HCT116 (cell line): ENCODE data around the gene C5orf63. TPM values are rescaled to one million over a fixed set of nuclear protein-coding genes. Genes with fewer than 3 reads are reported as not detected.

ENCODE experiments used
- ATAC-seq: fragments of 200-7000 bp; cut with Tn5 transposase; 2 replicates; pipeline ENCODE4 v1.9.1; 2020; ENCODE audit warnings: mild to moderate bottlenecking, moderate library complexity
- BruUV-seq: library from RNA; stranded (reverse); fragments of 400-500 nt; replicated peaks from 2 replicates; lab custom pipeline; 2021; lab: Mats Ljungman, UMichigan
- CTCF ChIA-PET: fragments of 300-600 bp; sonication (Branson Sonifier 250); formaldehyde crosslinking; loops from one replicate; lab custom pipeline; 2021; ENCODE audit warnings: antibody characterized with exemption; lab: Charles Lee
- POLR2A ChIA-PET: fragments of 300-600, 350-600 bp; sonication (Branson Sonifier 250); formaldehyde crosslinking; loops from one replicate; lab custom pipeline; 2021; ENCODE audit warnings: antibody characterized with exemption; lab: Charles Lee
- RAD21 ChIA-PET, 2 experiments: fragments of 300-600 bp; sonication (Branson Sonifier 250); formaldehyde crosslinking; loops; one replicate each; lab custom pipeline; 2023; ENCODE audit warnings: low total read pairs in 2 of 2; ENCODE audit not compliant: uncharacterized antibody in 2 of 2, unreplicated experiment in 2 of 2, low non-redundant PET in 1 of 2; lab: Charles Lee
- DNase-seq: peaks from one replicate; pipeline ENCODE4 v3.0.0-alpha.2; 2010; ENCODE audit warnings: low read depth, low spot score
- H2AFZ ChIP-seq: fragments of 200-600 bp; shearing (Covaris generic), sonication (generic); 2 replicates; pipeline ENCODE4 v1.6.1; 2017; ENCODE audit warnings: low read depth, mixed run types, mixed read lengths, antibody characterized with exemption, low read length; ENCODE audit not compliant: poor library complexity, severe bottlenecking
- H3K27ac ChIP-seq: 2 replicates; pipeline ENCODE4 v1.5.1; 2012; ENCODE audit warnings: low read depth, low read length
- H3K27me3 ChIP-seq: fragments of 200-600 bp; sonication (generic); 2 replicates; pipeline ENCODE4 v1.6.1; 2016; ENCODE audit warnings: mixed run types, low read length, mixed read lengths; ENCODE audit not compliant: insufficient read depth
- H3K36me3 ChIP-seq, 2 experiments: fragments of 200-500 bp in 1 of 2; fragments of 200-600 bp in 1 of 2; sonication (Bioruptor generic) in 1 of 2; sonication (generic) in 1 of 2; 2 replicates each; pipeline versions ENCODE4 v1.5.1 to v1.6.1; 2014 to 2016; ENCODE audit warnings: low read length in 2 of 2, inconsistent platforms in 1 of 2, mixed read lengths in 1 of 2, mixed run types in 1 of 2; ENCODE audit not compliant: insufficient read depth in 2 of 2, control insufficient read depth in 1 of 2
- H3K4me1 ChIP-seq, 2 experiments: fragments of 200-600 bp in 1 of 2; sonication (generic) in 1 of 2; 2 replicates each; pipeline versions ENCODE4 v1.5.1 to v1.6.1; 2012 to 2017; ENCODE audit warnings: low read length in 2 of 2, inconsistent platforms in 1 of 2, mild to moderate bottlenecking in 1 of 2, mixed read lengths in 1 of 2, mixed run types in 1 of 2, moderate library complexity in 1 of 2; ENCODE audit not compliant: insufficient read depth in 2 of 2, control insufficient read depth in 1 of 2
- H3K4me2 ChIP-seq: fragments of 200-600 bp; sonication (generic); 2 replicates; pipeline ENCODE4 v1.6.1; 2017; ENCODE audit warnings: mixed run types, low read length, mixed read lengths
- H3K4me3 ChIP-seq, 2 experiments: fragments of 200-600 bp in 1 of 2; sonication (generic) in 1 of 2; replicated peaks in 1 of 2; 2 replicates each; pipeline ENCODE4 v1.5.1; 2011 to 2016; ENCODE audit warnings: low read length in 2 of 2, control low read depth in 1 of 2, low read depth in 1 of 2, mild to moderate bottlenecking in 1 of 2, mixed read lengths in 1 of 2, mixed run types in 1 of 2
- H3K79me2 ChIP-seq: fragments of 200-600 bp; sonication (generic); 2 replicates; pipeline ENCODE4 v1.6.1; 2017; ENCODE audit warnings: mild to moderate bottlenecking, mixed run types, low read length, moderate library complexity, mixed read lengths; ENCODE audit not compliant: insufficient read depth
- H3K9ac ChIP-seq: fragments of 200-600 bp; sonication (generic); 2 replicates; pipeline ENCODE4 v1.6.1; 2016; ENCODE audit warnings: low read length, mixed read lengths
- H3K9me2 ChIP-seq: fragments of 200-600 bp; sonication (generic), shearing (Covaris generic); 2 replicates; pipeline ENCODE4 v1.6.1; 2017; ENCODE audit warnings: mixed run types, mild to moderate bottlenecking, moderate library complexity; ENCODE audit not compliant: insufficient read depth
- H3K9me3 ChIP-seq, 2 experiments: fragments of 200-500 bp in 1 of 2; fragments of 200-600 bp in 1 of 2; sonication (Bioruptor generic) in 1 of 2; sonication (generic) in 1 of 2; 2 replicates each; pipeline ENCODE4 v1.6.1; 2014 to 2017; ENCODE audit warnings: low read length in 2 of 2, mixed read lengths in 2 of 2, inconsistent platforms in 1 of 2, low read depth in 1 of 2, mild to moderate bottlenecking in 1 of 2, mixed run types in 1 of 2, moderate library complexity in 1 of 2; ENCODE audit not compliant: control insufficient read depth in 1 of 2, insufficient read depth in 1 of 2
- H4K20me1 ChIP-seq: fragments of 200-600 bp; sonication (generic), shearing (Covaris generic); 2 replicates; pipeline ENCODE4 v1.6.1; 2017; ENCODE audit warnings: mixed run types, mild to moderate bottlenecking, moderate library complexity; ENCODE audit not compliant: insufficient read depth
- CBX3 ChIP-seq: IDR thresholded peaks from 2 replicates; pipeline ENCODE4 v1.6.1; 2012; ENCODE audit warnings: low read depth
- ELF1 ChIP-seq: IDR thresholded peaks from 2 replicates; pipeline ENCODE4 v1.6.1; 2012; ENCODE audit warnings: low read depth, borderline replicate concordance
- EZH2phosphoT487 ChIP-seq: fragments of 200-600 bp; IDR thresholded peaks from 2 replicates; pipeline ENCODE4 v1.6.1; 2018; ENCODE audit warnings: antibody characterized with exemption, borderline replicate concordance
- JUND ChIP-seq: IDR thresholded peaks from 2 replicates; pipeline ENCODE4 v1.6.1; 2012
- POLR2AphosphoS5 ChIP-seq: IDR thresholded peaks from 2 replicates; pipeline ENCODE4 v1.6.1; 2011; ENCODE audit warnings: mild to moderate bottlenecking, low read depth, low read length, moderate library complexity
- RAD21 ChIP-seq: IDR thresholded peaks from 2 replicates; pipeline ENCODE4 v1.6.1; 2012; ENCODE audit warnings: low read depth, mild to moderate bottlenecking
- SIN3A ChIP-seq: IDR thresholded peaks from 2 replicates; pipeline ENCODE4 v1.6.1; 2012; ENCODE audit warnings: low read depth
- SRF ChIP-seq: IDR thresholded peaks from 2 replicates; pipeline ENCODE4 v1.6.1; 2012; ENCODE audit warnings: low read depth
- TCF7L2 ChIP-seq: IDR thresholded peaks from 2 replicates; pipeline ENCODE4 v1.7.0; 2011; ENCODE audit warnings: borderline replicate concordance, inconsistent platforms; ENCODE audit not compliant: insufficient read depth, insufficient read length; ENCODE audit errors: extremely low read depth
- YY1 ChIP-seq: IDR thresholded peaks from 2 replicates; pipeline ENCODE4 v1.6.1; 2011; ENCODE audit warnings: low read length, low read depth, moderate library complexity, mild to moderate bottlenecking; ENCODE audit not compliant: insufficient replicate concordance; ENCODE audit errors: extremely low read depth
- ZFX ChIP-seq: fragments of 450-650 bp; IDR thresholded peaks from 2 replicates; pipeline ENCODE4 v1.6.1; 2017
- intact Hi-C: fragments of 100-400 bp; cut with micrococcal nuclease; formaldehyde crosslinking; loops from 2 replicates; pipeline ENCODE4 v1.10.0; 2022
- total RNA-seq: library from RNA; stranded (reverse); gene quantifications from one replicate; pipeline ENCODE4 v1.2.1, GENCODE V29; 2021; ENCODE audit not compliant: unreplicated experiment
- TF ChIP-seq, protein P1 (sequence below): IDR thresholded peaks from 2 replicates; pipeline ENCODE4 v1.6.1; 2012
- TF ChIP-seq, protein P2 (sequence below): IDR thresholded peaks from 2 replicates; pipeline ENCODE4 v1.6.1; 2012; ENCODE audit warnings: low read depth
- TF ChIP-seq, protein P3 (sequence below): IDR thresholded peaks from 2 replicates; pipeline ENCODE4 v1.6.1; 2011; ENCODE audit warnings: mild to moderate bottlenecking, low read length, moderate library complexity; ENCODE audit not compliant: insufficient replicate concordance; ENCODE audit errors: extremely low read depth

The C5orf63 gene
- total RNA-seq, 1 experiment from 2014 or later: 4.4 TPM

DNA sequence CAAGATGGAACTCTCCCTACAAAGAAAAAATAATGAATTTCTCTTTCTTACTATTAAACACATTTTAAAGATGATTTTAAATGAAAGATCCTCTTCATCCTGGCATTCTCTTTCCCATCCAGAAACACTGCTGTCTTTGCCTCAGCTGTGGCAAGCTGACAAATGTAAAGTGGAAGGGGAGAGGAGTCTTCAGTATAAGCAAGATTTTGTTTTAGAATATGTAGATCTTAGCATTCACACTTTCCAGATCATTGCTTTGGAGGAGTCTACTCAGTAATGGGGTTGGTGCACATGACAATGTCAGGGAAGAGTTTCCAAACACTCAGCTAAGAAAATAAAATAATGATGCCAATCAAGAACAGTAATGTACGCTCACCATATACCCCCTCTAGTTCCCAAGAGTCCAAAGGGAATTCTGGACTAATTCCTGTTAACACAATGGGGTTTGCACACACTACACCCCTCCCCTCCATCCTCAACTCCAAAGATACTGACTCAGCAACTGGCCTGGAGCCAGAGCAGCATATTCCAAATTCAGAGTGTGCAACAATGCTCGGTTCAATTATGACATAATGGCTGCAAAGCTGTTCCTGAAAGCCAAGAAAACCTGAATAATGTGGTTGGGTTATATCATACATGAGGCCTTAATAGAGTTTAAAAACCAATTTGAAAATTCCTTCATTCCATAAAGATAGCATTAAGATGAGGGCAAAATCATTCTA, 4.6 kb downstream of the C5orf63 start:
- Histone ChIP-seq H3K79me2 (no peaks in the 10 kb centered on the region), H3K9me2 (no peaks in the 10 kb centered on the region), H3K4me2 (no peak overlapping the region), H3K36me3 (no peaks in the 10 kb centered on the region)
- DNase-seq: no peak
- no TSS peak for BruUV-seq
- TF ChIP-seq RAD21 (no peak), ZFX (no peak), EZH2phosphoT487 (no peak), YY1 (no peak), JUND (no peak), CBX3 (no peak), SRF (no peak), POLR2AphosphoS5 (no peak), TCF7L2 (no peak), ELF1 (no peak), SIN3A (no peak)
- TF ChIP-seq, protein P1, sequence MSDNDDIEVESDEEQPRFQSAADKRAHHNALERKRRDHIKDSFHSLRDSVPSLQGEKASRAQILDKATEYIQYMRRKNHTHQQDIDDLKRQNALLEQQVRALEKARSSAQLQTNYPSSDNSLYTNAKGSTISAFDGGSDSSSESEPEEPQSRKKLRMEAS: no peak
- TF ChIP-seq, protein P2, sequence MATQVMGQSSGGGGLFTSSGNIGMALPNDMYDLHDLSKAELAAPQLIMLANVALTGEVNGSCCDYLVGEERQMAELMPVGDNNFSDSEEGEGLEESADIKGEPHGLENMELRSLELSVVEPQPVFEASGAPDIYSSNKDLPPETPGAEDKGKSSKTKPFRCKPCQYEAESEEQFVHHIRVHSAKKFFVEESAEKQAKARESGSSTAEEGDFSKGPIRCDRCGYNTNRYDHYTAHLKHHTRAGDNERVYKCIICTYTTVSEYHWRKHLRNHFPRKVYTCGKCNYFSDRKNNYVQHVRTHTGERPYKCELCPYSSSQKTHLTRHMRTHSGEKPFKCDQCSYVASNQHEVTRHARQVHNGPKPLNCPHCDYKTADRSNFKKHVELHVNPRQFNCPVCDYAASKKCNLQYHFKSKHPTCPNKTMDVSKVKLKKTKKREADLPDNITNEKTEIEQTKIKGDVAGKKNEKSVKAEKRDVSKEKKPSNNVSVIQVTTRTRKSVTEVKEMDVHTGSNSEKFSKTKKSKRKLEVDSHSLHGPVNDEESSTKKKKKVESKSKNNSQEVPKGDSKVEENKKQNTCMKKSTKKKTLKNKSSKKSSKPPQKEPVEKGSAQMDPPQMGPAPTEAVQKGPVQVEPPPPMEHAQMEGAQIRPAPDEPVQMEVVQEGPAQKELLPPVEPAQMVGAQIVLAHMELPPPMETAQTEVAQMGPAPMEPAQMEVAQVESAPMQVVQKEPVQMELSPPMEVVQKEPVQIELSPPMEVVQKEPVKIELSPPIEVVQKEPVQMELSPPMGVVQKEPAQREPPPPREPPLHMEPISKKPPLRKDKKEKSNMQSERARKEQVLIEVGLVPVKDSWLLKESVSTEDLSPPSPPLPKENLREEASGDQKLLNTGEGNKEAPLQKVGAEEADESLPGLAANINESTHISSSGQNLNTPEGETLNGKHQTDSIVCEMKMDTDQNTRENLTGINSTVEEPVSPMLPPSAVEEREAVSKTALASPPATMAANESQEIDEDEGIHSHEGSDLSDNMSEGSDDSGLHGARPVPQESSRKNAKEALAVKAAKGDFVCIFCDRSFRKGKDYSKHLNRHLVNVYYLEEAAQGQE: no peak
- TF ChIP-seq, protein P3, sequence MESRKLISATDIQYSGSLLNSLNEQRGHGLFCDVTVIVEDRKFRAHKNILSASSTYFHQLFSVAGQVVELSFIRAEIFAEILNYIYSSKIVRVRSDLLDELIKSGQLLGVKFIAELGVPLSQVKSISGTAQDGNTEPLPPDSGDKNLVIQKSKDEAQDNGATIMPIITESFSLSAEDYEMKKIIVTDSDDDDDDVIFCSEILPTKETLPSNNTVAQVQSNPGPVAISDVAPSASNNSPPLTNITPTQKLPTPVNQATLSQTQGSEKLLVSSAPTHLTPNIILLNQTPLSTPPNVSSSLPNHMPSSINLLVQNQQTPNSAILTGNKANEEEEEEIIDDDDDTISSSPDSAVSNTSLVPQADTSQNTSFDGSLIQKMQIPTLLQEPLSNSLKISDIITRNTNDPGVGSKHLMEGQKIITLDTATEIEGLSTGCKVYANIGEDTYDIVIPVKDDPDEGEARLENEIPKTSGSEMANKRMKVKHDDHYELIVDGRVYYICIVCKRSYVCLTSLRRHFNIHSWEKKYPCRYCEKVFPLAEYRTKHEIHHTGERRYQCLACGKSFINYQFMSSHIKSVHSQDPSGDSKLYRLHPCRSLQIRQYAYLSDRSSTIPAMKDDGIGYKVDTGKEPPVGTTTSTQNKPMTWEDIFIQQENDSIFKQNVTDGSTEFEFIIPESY: no peak
- TF ChIP-seq, all 23 proteins: peak for 0
- no peak overlapping the region for H3K4me3 ChIP-seq
- no peak overlapping the region for H3K27ac ChIP-seq
- ChIA-PET CTCF (no interaction called here), POLR2A (no interaction called here), RAD21 (no interaction called here)
- no peaks in the 10 kb centered on the region for H3K9me3 ChIP-seq
- H3K4me1 ChIP-seq: peaks cover 0 to 2% of the 10 kb centered on the region in 2 experiments; a peak in 2 of 4 replicates
- intact Hi-C loops: no loop called here
- H4K20me1 ChIP-seq: no peaks in the 10 kb centered on the region
- no peak for ATAC-seq
- no peaks in the 10 kb centered on the region for H3K27me3 ChIP-seq
- no peak overlapping the region for H2AFZ ChIP-seq
- no peak overlapping the region for H3K9ac ChIP-seq
